DND-41 (cell line): ENCODE results near the gene GMFB.
A peak's percentile ranks its signal among the peaks of the same experiment; 100 is the strongest.

Source experiments
- ATAC-seq: fragments of 200-7000 bp; cut with Tn5 transposase; 3 replicates; pipeline ENCODE4 v1.9.1; 2021; ENCODE audit warnings: low read depth; ENCODE audit not compliant: insufficient read depth
- DNase-seq: peaks from one replicate; pipeline ENCODE4 v3.0.0-alpha.2; 2020
- H2AFZ ChIP-seq: 2 replicates; pipeline ENCODE4 v1.6.0; 2012; ENCODE audit warnings: low read depth, low read length
- H3K27ac ChIP-seq: 2 replicates; pipeline ENCODE4 v1.5.1; 2012; ENCODE audit warnings: low read length, inconsistent platforms
- H3K27me3 ChIP-seq: fragments of 200-600 bp; sonication (generic); 2 replicates; pipeline ENCODE4 v1.6.0; 2012; ENCODE audit warnings: low read length, mild to moderate bottlenecking, inconsistent platforms; ENCODE audit not compliant: insufficient read depth, poor library complexity
- H3K36me3 ChIP-seq: 2 replicates; pipeline ENCODE4 v1.5.1; 2012; ENCODE audit warnings: low read length, inconsistent platforms; ENCODE audit not compliant: insufficient read depth
- H3K4me1 ChIP-seq: 2 replicates; pipeline ENCODE4 v1.5.1; 2012; ENCODE audit warnings: mild to moderate bottlenecking, low read length; ENCODE audit not compliant: insufficient read depth
- H3K4me2 ChIP-seq: 2 replicates; pipeline ENCODE4 v1.6.0; 2012; ENCODE audit warnings: mild to moderate bottlenecking, moderate library complexity, low read length, inconsistent platforms; ENCODE audit not compliant: insufficient read depth
- H3K4me3 ChIP-seq, 2 experiments: fragments of 200-600 bp in 1 of 2; shearing (Covaris generic) in 1 of 2; 2 replicates each; pipeline ENCODE4 v1.5.1; 2012 to 2016; ENCODE audit warnings: inconsistent platforms in 2 of 2, low read length in 2 of 2, mild to moderate bottlenecking in 2 of 2, low read depth in 1 of 2, moderate library complexity in 1 of 2
- H3K79me2 ChIP-seq: 2 replicates; pipeline ENCODE4 v1.6.0; 2012; ENCODE audit warnings: low read length, inconsistent platforms; ENCODE audit not compliant: insufficient read depth
- H3K9ac ChIP-seq: 2 replicates; pipeline ENCODE4 v1.6.0; 2012; ENCODE audit warnings: low read depth, mild to moderate bottlenecking, inconsistent platforms, low read length, moderate library complexity
- H3K9me3 ChIP-seq: 2 replicates; pipeline ENCODE4 v1.5.1; 2012; ENCODE audit warnings: low read length, moderate library complexity, mild to moderate bottlenecking, inconsistent platforms; ENCODE audit not compliant: insufficient read depth, severe bottlenecking
- H4K20me1 ChIP-seq: 2 replicates; pipeline ENCODE4 v1.6.0; 2012; ENCODE audit warnings: low read length; ENCODE audit not compliant: insufficient read depth
- EZH2 ChIP-seq: IDR thresholded peaks from 3 replicates; pipeline ENCODE4 v1.6.1; 2012; ENCODE audit warnings: borderline replicate concordance, low read depth, mild to moderate bottlenecking, moderate library complexity, low read length, inconsistent platforms; ENCODE audit not compliant: severe bottlenecking
- TF ChIP-seq, protein P1 (sequence below): IDR thresholded peaks from 2 replicates; pipeline ENCODE4 v1.5.1; 2012; ENCODE audit warnings: borderline replicate concordance, low read length, moderate library complexity, mild to moderate bottlenecking; ENCODE audit not compliant: poor library complexity, severe bottlenecking; ENCODE audit errors: extremely low read depth

GMFB gene

DNA sequence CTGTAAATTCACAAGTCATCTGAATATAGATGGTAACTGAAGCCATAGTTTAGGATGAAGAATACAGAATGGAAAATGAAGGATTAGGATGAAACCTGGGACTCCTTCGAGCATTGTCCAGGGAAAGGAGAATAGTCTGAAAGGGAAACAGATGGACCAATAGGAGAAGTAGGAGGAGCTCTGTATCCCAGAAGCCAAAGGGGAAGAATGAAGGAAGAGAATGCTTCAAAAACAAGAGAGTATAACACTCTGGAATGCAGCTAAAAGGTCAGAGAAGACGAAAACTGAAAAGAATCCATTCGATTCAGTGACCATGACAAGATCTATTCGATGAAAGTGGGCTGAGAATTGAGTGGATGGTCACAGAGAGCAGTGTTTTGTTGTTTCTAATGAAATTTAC lies 1.0 kb downstream of the GMFB start:
- H3K27me3 ChIP-seq, result no peaks in the 10 kb centered on the region
- H2AFZ ChIP-seq, result peak overlapping the region; percentile 10; the same call in 1 of the 2 replicates
- H3K27ac ChIP-seq, result peak overlapping the region; percentile 87
- DNase-seq (no peak), ATAC-seq (no peak)
- H4K20me1 ChIP-seq, result peaks cover 15% of the 10 kb centered on the region
- peak overlapping the region; percentile 63 to 96 for H3K4me3 ChIP-seq
- H3K4me1 ChIP-seq, result peaks cover 49% of the 10 kb centered on the region
- no peaks in the 10 kb centered on the region for H3K9me3 ChIP-seq
- peak overlapping the region; percentile 93 for H3K9ac ChIP-seq
- peak overlapping the region; percentile 72 for H3K4me2 ChIP-seq
- TF ChIP-seq EZH2, result no peak
- TF ChIP-seq, protein P1, sequence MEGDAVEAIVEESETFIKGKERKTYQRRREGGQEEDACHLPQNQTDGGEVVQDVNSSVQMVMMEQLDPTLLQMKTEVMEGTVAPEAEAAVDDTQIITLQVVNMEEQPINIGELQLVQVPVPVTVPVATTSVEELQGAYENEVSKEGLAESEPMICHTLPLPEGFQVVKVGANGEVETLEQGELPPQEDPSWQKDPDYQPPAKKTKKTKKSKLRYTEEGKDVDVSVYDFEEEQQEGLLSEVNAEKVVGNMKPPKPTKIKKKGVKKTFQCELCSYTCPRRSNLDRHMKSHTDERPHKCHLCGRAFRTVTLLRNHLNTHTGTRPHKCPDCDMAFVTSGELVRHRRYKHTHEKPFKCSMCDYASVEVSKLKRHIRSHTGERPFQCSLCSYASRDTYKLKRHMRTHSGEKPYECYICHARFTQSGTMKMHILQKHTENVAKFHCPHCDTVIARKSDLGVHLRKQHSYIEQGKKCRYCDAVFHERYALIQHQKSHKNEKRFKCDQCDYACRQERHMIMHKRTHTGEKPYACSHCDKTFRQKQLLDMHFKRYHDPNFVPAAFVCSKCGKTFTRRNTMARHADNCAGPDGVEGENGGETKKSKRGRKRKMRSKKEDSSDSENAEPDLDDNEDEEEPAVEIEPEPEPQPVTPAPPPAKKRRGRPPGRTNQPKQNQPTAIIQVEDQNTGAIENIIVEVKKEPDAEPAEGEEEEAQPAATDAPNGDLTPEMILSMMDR, result no peak
- peaks cover 68% of the 10 kb centered on the region for H3K79me2 ChIP-seq
- peaks cover 13% of the 10 kb centered on the region for H3K36me3 ChIP-seq

DNA sequence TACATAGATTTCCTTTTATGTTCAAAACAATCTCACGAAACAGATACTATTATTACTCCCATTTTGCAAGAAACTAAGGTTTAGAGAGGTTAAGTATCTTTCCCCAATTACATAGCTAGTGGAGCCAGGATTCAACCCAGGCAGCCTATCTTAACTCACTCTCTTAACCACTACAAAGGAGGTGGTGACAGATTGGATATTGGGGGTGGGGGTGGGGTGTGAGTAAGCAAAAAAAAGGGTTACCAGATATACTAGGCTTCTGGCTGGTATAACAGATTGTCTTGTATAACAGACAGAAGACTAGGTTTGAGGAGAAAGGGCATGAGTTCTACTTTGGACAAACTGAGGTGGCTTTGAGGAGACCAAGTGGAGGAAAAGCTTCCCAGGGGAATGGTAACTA lies 2.1 kb downstream of the GMFB start:
- H3K9ac ChIP-seq, result no peak overlapping the region
- no peak overlapping the region for H2AFZ ChIP-seq
- H4K20me1 ChIP-seq, result peaks cover 17% of the 10 kb centered on the region
- ATAC-seq (peak; percentile 32; the same call in 2 of the 3 replicates), DNase-seq (peak; percentile 35)
- peak overlapping the region in 1 of 2 experiments; percentile 96; a peak in 1 of 4 replicates for H3K4me3 ChIP-seq
- peak overlapping the region; percentile 72; the same call in 1 of the 2 replicates for H3K4me2 ChIP-seq
- peak overlapping the region; percentile 37; the same call in 1 of the 2 replicates for H3K27ac ChIP-seq
- no peaks in the 10 kb centered on the region for H3K9me3 ChIP-seq
- H3K79me2 ChIP-seq, result peaks cover 76% of the 10 kb centered on the region
- no peaks in the 10 kb centered on the region for H3K27me3 ChIP-seq
- TF ChIP-seq EZH2, result no peak
- TF ChIP-seq, protein P1, result no peak
- H3K36me3 ChIP-seq, result peaks cover 24% of the 10 kb centered on the region
- H3K4me1 ChIP-seq, result peaks cover 49% of the 10 kb centered on the region

DNA sequence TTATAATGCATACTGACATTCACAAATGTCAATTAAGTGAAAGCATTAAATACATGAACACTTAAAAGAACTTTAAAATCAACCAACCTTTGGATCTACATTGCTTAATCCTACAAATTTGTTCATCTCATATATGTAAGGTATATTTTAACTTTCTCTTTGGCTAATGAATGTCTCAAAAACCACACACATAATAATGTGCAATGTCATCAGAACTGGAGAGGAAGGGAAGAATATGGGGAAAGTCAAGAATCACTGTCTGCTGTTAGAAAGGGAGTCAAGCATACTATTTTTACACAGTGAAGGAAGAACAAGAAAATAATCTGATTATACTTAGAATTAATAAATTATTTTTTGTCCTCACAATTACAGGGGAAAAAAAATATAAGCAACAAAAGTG lies 4.9 kb downstream of the GMFB start:
- Histone ChIP-seq H3K4me1 (peaks cover 36% of the 10 kb centered on the region), H4K20me1 (peaks cover 20% of the 10 kb centered on the region), H2AFZ (no peak overlapping the region), H3K4me3 (no peak overlapping the region), H3K4me2 (no peak overlapping the region), H3K27me3 (no peaks in the 10 kb centered on the region), H3K9ac (no peak overlapping the region), H3K79me2 (peaks cover 69% of the 10 kb centered on the region), H3K9me3 (no peaks in the 10 kb centered on the region), H3K36me3 (peaks cover 42% of the 10 kb centered on the region), H3K27ac (no peak overlapping the region)
- ATAC-seq, result no peak
- TF ChIP-seq, protein P1, result no peak
- DNase-seq, result no peak
